ENCODE measurements around the gene GRK7. TPM values are rescaled to one million over a fixed set of nuclear protein-coding genes. Genes with fewer than 3 reads are reported as not detected.
"Not testable (repeated sequence)": the region's sequence is repeated elsewhere in the genome, so short reads cannot be mapped to it uniquely, and the experiment has no call there.

Gene GRK7
- total RNA-seq, 4 donors from 2014 or later = not detected

DNA sequence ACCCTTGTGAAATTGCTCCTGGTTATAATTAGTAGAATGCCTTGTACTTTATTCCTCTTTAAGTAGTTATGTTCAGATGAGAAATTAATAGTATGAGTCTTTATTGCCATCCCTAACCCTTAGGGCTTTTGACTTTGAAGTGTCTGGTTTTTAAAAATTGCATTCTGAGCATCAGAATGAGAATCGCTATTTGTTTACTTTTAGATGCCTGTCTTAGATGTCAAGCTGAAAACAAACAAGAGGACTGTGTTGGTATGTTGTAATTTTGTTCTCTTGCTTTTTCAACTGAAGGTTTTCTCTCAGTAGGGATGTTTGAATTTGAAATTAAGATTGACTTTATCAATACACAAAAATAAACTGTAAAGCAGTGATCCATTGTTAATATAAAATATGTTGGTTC, 19.9 kb upstream of the GRK7 start:
- TF ChIP-seq, protein P1, sequence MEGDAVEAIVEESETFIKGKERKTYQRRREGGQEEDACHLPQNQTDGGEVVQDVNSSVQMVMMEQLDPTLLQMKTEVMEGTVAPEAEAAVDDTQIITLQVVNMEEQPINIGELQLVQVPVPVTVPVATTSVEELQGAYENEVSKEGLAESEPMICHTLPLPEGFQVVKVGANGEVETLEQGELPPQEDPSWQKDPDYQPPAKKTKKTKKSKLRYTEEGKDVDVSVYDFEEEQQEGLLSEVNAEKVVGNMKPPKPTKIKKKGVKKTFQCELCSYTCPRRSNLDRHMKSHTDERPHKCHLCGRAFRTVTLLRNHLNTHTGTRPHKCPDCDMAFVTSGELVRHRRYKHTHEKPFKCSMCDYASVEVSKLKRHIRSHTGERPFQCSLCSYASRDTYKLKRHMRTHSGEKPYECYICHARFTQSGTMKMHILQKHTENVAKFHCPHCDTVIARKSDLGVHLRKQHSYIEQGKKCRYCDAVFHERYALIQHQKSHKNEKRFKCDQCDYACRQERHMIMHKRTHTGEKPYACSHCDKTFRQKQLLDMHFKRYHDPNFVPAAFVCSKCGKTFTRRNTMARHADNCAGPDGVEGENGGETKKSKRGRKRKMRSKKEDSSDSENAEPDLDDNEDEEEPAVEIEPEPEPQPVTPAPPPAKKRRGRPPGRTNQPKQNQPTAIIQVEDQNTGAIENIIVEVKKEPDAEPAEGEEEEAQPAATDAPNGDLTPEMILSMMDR (IDR thresholded peaks at IDR 0.05) = no peak
- TF ChIP-seq POLR2A (IDR thresholded peaks at IDR 0.05) = no peak
- intact Hi-C loops (cut with DNase I) = no loop called here
- DNase-seq = no peak
- Histone ChIP-seq H3K36me3 (peaks cover 19 to 30% of the 10 kb centered on the region in 2 donors), H3K27ac (no peak overlapping the region), H3K9me3 (no peaks in the 10 kb centered on the region), H3K27me3 (no peaks in the 10 kb centered on the region), H3K4me1 (peaks cover 20 to 27% of the 10 kb centered on the region in 2 donors), H3K4me3 (replicated peaks in 1 of 3) (no peak overlapping the region)
- WGBS, 2 donors = 55 to 60% methylated on average over 1 of the region's 1 CpG

DNA sequence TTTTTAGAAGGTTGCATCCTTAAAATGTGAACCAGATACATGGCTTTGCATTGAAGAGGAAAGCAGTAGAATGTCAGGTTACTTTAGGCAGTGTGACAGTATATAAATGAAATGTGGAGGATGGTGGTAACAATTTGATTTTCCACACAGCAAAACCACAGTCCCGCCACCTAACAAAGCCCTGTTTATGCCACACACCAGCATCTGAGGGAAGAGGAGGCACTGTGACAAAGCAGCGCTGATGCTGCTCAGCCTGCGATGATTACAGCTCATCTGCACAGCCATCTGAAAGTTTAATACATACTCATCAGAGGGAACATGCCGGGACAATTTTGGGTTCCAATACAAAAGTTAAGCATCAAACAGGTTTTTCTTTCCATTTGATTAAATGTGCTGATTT, 16.2 kb upstream of the GRK7 start:
- DNase-seq = no peak
- H3K36me3 ChIP-seq = peaks cover 30 to 34% of the 10 kb centered on the region in 2 donors
- TF ChIP-seq POLR2A (IDR thresholded peaks at IDR 0.05) = no peak
- TF ChIP-seq, protein P1 (IDR thresholded peaks at IDR 0.05) = no peak
- intact Hi-C loops (cut with DNase I) = no loop called here
- no peak overlapping the region for H3K27ac ChIP-seq
- H3K9me3 ChIP-seq = no peaks in the 10 kb centered on the region
- no peaks in the 10 kb centered on the region for H3K27me3 ChIP-seq
- WGBS, 2 donors = 94 to 95% methylated on average over 4 of the region's 4 CpGs
- no peak overlapping the region for H3K4me3 ChIP-seq (replicated peaks in 1 of 3)
- peaks cover 0 to 3% of the 10 kb centered on the region in 2 donors for H3K4me1 ChIP-seq

DNA sequence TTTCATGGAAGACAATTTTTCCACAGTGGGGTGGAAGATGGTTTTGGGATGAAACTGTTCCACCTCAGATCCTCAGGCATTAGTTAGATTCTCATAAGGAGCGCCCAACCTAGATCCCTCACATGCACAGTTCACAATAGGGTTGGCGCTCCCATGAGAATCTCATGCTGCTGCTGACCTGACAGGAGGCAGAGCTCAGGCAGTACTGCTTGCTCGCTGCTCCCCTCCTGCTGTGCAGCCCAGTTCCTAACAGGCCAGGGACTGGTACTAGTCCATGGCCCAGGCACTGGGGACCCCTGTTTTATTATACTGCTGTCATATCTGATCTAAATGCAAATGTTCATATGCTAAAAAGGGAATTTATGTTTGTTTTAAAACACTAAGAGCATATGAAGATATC, 9.8 kb upstream of the GRK7 start:
- 94 to 96% methylated on average over 2 to 3 of the region's 3 CpGs for WGBS, 2 donors
- Histone ChIP-seq H3K9me3 (no peaks in the 10 kb centered on the region), H3K4me3 (replicated peaks in 1 of 3) (no peak overlapping the region), H3K27me3 (no peaks in the 10 kb centered on the region), H3K27ac (no peak overlapping the region), H3K36me3 (peaks cover 6 to 15% of the 10 kb centered on the region in 2 donors), H3K4me1 (no peaks in the 10 kb centered on the region)
- intact Hi-C loops (cut with DNase I) = no loop called here
- TF ChIP-seq, protein P1 (IDR thresholded peaks at IDR 0.05) = no peak
- no peak for TF ChIP-seq POLR2A (IDR thresholded peaks at IDR 0.05)
- DNase-seq = no peak

DNA sequence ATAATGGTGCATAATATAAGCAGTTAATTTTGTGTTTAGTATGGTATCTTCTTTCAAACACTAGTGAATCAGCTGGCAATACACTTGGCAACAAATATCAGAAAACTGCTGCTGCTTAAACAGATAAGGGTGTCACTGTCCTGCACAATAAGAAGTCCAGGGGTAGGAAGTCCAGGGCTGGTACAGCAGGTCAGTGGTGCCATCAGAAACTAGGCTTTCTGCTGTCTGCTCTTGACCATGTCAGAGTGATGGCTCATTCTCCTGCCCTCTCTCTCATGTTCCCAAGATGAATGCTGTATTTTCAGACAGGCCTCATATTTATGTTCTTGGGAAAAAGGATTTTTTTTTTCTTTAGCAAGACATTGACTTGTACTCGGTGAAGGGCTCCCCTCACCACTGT, 9.2 kb upstream of the GRK7 start:
- no peaks in the 10 kb centered on the region for H3K27me3 ChIP-seq
- H3K27ac ChIP-seq = no peak overlapping the region
- no peak for DNase-seq
- no peak overlapping the region for H3K4me3 ChIP-seq (replicated peaks in 1 of 3)
- no peaks in the 10 kb centered on the region for H3K9me3 ChIP-seq
- peaks cover 6 to 9% of the 10 kb centered on the region in 2 donors for H3K36me3 ChIP-seq
- intact Hi-C loops (cut with DNase I) = no loop called here
- no peaks in the 10 kb centered on the region for H3K4me1 ChIP-seq
- WGBS, 2 donors = 81 to 82% methylated on average over 1 of the region's 1 CpG
- no peak for TF ChIP-seq POLR2A (IDR thresholded peaks at IDR 0.05)
- TF ChIP-seq, protein P1 (IDR thresholded peaks at IDR 0.05) = no peak

DNA sequence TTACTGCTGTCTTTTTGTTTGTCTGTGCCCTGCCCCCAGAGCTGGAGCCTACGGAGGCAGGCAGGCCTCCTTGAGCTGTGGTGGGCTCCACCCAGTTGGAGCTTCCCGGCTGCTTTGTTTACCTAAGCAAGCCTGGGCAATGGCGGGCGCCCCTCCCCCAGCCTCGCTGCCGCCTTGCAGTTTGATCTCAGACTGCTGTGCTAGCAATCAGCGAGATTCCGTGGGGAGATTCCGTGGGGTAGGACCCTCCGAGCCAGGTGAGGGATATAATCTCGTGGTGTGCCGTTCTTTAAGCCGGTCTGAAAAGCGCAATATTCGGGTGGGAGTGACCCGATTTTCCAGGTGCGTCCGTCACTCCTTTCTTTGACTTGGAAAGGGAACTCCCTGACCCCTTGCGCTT, 656 bp upstream of the GRK7 start:
- H3K27me3 ChIP-seq; intact Hi-C loops (cut with DNase I); H3K9me3 ChIP-seq; H3K4me1 ChIP-seq; H3K4me3 ChIP-seq (replicated peaks in 1 of 3); DNase-seq; H3K27ac ChIP-seq; H3K36me3 ChIP-seq: not testable (repeated sequence)
- 87 to 91% methylated on average over 7 to 12 of the region's 19 CpGs for WGBS, 2 donors

DNA sequence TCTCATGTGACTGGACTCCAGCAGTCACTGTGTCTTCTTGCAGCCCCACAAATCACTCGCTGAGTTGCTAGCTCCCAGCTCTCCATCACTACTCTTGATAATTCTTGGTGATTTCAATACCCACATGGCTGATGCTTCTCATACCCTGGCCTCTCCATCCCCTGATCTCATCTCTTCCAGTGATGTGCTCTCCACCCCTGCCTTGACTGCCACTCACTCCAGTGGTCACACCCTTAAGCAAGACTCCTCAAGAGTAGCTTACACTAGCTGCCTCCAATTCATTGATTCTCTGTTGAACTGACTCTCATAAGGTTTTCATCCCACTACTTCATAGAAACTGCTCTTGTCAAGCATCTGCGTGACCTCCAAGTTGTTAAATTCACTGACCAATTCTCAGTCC, 837 bp downstream of the GRK7 start:
- no peaks in the 10 kb centered on the region for H3K9me3 ChIP-seq
- TF ChIP-seq POLR2A (IDR thresholded peaks at IDR 0.05) = no peak
- TF ChIP-seq, protein P1 (IDR thresholded peaks at IDR 0.05) = no peak
- no peak for DNase-seq
- no peaks in the 10 kb centered on the region for H3K4me1 ChIP-seq
- no peak overlapping the region for H3K27ac ChIP-seq
- H3K4me3 ChIP-seq (replicated peaks in 1 of 3) = no peak overlapping the region
- no peaks in the 10 kb centered on the region for H3K36me3 ChIP-seq
- WGBS, 2 donors = 95 to 99% methylated on average over 2 of the region's 2 CpGs
- intact Hi-C loops (cut with DNase I) = no loop called here
- H3K27me3 ChIP-seq = no peaks in the 10 kb centered on the region
